ENCODE measurements around the gene ARHGEF38.

GRCh38 chr4:105674011-105674410 lies 121.6 kb downstream of the ARHGEF38 start:
- TF ChIP-seq CTCF (IDR thresholded peaks at IDR 0.05): no peak
- no peak for TF ChIP-seq POLR2A (IDR thresholded peaks at IDR 0.05)

Measured in body of pancreas (tissue), 4 donors.